ENCODE measurements around the gene HTATIP2.
"Not testable (repeated sequence)": the region's sequence is repeated elsewhere in the genome, so short reads cannot be mapped to it uniquely, and the experiment has no call there.

The HTATIP2 gene

GRCh38 chr11:20363500-20364340, at the start of gene HTATIP2:
Gene HTATIP2 (plus strand): TSS chr11:20363714. CDS start chr11:20364238, 524 bp downstream.
- DNase-seq, result peak; percentile 15

DNA sequence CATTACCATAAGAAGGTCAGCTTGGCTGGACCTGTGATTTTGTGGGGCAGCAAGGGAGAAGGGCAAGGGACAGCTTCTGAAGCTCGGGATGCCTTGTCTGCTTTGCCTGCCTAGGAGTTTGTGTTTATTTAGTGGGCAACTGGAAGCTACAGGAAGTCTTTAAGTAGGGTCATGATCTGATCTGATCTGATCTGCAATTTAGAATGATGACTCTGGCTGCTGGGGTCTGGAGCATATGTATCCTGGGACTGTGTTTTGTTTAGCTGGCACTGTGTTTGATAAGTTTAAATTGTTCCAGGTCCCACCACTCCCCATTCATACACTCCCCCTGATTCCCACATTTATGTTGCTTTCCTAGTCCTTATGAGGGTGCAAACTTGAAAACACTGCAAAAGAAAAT, 47.7 kb upstream of the HTATIP2 start:
- DNase-seq, result no peak

- DNase-seq, result no peak
Measured at GRCh38 chr11:20321177-20321576, 42.3 kb upstream of the HTATIP2 start.

DNA sequence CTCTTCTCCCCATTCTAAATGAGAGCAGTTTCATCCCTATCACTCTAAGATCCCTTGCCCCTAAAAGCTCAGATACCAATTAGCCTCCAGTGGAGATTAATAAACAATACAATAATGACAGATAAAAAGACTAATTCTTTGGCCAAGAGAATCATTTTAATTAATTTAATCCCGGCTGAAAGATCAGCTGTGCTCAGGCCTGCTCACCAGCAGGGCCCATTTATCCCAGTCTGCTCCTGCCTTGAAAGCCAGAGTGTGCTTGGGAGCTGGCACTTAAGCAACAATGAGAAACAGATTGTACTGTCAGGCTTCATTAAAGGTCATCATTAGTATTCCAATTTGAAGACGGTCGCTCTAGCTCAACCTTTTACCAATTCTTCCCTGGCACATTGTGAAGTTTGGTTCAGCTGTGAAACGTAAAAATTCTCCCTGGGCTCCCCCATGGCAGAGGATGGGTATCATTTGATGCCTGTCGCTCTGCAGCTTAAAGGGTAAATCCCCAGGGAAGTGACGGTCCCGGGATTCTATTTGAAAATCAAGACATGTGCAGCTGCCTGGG, 36.1 kb upstream of the HTATIP2 start:
- no peak for DNase-seq

- no peak for DNase-seq
Measured at GRCh38 chr11:20336056-20336455, 27.5 kb upstream of the HTATIP2 start.

GRCh38 chr11:20337526-20338154, 25.9 kb upstream of the HTATIP2 start:
- DNase-seq, result peak; percentile 13

DNA sequence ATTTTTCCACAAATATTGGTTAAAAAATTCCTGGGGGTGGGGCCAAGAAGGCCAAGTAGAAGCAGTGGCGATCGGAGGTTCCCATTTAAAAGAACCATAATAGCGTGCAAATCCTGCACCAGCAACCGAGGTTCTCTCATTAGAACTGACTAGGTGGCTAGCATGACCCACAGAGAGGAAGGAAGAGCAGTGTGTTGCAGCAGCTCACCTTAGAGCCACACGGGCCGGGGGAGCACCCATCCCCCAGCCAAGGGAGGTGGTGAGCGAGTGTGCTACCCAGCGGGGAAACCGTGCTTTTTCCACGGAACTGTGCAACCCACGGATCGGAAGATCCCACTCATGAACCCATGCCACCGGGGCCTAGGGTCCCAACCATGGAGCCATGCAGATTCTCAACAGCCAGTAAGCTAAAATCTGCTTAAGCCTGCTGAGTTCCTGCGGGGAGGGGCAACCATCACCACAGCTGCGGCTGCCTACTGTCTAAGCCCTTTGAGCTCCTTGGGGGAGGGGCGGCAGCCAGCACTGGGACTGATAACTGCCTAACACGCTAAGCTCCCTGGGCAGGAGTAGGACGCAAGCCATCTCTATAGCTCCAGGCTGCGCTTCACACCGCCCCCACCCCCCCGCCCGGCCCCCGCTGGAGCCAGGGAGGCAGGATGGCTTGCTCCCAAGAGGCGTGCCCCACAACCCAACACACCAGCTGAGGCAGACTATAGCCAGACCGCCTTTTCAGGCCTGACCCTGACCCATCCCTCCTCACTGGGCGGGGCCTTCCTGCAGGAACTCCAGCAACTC, 21.0 kb upstream of the HTATIP2 start:
- DNase-seq, result no peak

DNA sequence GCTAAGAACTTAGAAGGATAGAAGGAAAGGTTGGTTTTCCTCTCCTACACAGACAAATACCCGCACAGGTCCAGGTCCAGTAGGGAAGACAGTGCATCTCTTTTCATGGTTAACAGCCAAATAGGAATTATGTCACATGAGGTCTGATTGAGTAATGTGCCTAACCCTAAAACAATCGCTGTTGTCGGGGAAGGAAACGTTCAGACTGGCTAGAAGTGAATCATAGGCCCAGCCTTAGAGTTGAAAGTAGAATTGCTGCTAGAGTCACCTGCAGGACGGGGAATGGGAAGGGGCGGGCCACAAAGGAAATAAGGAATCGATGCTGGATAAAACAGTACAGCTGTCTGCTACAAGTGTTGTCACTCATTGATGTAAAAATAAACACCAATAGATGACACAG, 12.4 kb upstream of the HTATIP2 start:
- no peak for DNase-seq

DNA sequence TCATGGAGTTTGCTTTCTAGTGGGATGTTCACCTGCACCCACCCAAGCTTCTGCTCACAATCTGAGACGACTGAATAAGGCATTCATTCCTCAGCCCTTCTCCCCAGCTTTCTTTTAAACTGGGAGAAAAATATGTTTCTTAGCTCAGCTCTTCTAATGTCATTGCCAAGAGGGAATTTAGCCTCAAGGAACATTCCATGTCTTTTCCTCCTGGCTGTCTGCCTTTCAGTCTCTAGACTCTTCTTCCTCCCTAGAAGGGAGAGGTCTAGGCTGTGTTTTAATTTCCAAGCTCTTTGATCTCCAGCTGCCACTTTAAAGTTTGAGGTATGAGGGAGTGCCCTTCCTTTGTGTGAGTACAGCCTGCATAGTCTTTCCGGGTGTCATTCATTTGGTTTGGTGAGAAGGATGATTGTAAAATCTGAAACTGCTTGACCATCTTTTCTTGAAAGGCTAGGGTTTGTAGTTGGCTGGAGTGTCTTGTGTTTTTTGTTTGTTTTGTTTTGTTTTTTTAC, 11.7 kb upstream of the HTATIP2 start:
- no peak for DNase-seq

DNA sequence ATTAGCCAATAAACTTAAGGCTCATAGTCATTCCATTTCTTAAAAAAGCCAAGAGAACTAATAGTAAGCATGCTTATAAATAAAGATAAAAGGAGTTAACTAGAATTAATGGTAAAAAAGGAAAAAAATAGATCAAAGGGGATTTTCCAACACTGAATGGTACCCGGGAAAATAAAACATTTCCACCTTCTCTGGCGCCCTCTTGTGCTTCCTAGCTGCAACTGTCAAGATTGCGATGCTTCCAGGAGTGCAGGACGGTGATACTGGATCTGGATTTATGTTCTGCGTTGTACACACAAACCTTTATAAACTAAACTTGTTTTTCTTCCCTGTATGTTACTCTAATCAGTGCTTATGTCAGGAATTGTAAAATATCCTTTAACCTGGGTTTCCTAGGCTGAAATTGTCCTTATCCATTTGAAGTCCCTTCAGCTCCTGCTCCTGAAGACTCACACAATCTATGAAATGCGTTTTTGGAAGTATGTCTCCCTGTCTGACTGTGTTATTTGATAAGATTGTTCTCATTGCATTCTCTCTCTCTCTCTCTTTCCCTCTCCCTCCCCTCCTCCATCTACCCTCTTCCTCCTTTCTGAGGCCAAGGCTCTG, 9.6 kb upstream of the HTATIP2 start:
- no peak for DNase-seq

- peak; percentile 2 for DNase-seq
Measured at GRCh38 chr11:20355221-20356219, 8.0 kb upstream of the HTATIP2 start.

DNA sequence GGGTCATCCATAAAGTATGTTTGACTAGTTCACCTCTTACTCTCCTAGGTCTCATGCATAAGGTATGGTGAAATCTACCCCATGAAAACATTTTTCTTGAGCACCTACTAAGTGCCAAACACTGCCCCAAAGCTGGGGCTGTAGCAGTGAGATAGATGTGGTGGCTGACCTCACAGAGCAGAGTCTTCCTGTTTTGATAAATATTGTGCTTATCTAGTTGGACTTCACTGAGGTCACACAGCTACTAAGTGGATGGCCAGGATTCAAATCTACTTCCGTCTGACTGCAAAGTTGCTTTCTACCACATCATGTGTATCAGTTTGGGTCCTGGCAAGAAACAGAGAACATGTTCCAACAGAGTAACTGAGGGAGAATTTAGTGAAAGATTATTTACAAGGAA, 6.4 kb upstream of the HTATIP2 start:
- DNase-seq, result no peak

DNA sequence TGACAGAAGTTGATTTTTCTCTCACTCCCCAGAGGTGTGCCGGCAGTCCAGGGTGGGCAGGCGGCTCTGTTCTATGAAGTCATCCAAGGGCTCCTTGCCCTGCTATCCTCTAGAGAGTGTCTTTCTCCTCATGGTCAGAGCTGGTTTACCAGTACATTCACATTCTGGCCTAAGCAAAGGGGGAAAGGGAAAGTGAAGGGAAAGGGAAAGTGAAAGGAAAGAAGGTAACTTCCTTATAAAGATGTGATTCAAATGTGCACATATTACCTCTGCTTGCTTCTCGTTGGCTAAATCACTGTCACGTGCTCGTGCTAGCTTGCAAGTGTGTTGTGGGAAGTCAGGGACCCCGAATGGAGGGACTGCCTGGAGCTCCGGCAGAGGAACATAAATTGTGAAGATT, 2.9 kb upstream of the HTATIP2 start:
- no peak for DNase-seq

DNA sequence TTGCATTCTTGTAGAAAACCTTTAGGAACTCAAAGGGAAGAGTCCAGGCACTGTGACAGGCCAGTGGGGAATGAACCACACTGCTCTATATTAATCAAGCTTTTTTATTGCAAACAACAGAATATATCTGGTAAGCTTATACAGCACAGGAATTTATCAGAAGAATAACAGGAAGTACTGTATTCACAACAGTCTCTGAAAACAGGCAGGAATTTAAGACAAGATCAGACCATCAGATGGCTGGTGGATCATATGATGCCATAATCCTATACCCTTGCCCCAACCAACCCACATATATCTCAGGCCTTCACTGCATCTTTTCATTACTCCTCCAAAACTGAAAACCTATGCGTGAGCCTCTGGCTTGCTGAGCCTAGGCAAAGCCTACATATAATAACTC, 1.0 kb upstream of the HTATIP2 start:
- DNase-seq, result no peak

DNA sequence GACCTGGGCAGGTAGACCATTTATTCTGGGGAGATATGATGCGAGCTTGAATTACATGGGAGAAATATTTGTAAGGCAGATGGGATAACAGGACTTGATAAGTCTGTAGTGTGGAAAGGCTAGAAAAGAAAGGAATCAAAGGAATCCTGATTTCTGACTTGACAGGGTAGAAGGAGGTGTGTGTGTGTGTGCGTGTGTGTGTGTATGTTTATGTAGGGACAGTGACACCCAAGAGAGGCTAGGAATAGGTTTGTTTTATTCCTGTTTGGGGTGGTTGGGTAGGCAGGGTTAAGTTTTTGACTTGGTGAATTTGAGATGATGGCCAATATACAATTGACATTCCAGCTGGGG, 390 bp upstream of the HTATIP2 start:
- no peak for DNase-seq

DNA sequence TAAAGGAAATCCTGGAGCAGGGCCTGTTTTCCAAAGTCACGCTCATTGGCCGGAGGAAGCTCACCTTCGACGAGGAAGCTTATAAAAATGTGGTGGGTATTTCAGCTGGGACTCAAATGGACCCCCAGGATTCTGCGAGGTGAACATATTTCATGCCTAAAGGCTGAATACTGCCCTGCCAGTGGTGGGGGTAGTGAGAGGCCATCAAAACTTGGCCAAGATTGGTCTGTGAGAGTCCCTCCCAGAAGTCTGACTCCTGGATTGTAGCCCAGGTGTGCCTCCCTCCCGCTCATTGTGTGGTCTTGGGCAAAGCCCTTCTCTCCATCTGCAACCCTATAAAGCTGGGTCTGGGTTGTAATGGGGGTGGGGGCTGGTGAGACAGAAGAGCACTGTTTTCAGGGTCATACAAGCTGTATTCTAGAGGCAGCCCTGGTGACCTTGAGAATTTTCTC, 853 bp downstream of the HTATIP2 start:
- DNase-seq, result no peak

- DNase-seq, result not testable (repeated sequence)
Measured at GRCh38 chr11:20365465-20365864, 2.0 kb downstream of the HTATIP2 start.

- no peak for DNase-seq
Measured at GRCh38 chr11:20367313-20367948, 3.9 kb downstream of the HTATIP2 start.

GRCh38 chr11:20368438-20368837, 4.9 kb downstream of the HTATIP2 start:
- no peak for DNase-seq

DNA sequence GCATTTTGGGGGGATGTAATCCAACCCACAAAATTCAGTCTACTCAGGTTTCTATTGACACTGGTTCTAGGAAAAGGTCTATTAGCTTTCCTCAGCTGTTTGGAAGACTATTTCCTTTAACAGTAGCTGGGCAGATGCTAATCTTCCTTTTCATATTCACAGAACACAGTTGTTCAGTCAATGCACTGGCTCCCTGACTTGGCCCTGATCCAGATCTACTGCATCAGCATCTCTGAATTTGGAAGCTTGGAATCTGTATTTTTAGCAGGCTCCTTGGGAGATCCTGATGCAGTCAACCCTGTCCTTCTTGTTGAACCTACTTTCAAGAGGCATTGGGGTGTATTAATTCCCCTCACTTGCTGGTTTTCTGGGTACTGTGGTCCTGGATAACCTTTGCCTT, 6.3 kb downstream of the HTATIP2 start:
- DNase-seq, result no peak

DNA sequence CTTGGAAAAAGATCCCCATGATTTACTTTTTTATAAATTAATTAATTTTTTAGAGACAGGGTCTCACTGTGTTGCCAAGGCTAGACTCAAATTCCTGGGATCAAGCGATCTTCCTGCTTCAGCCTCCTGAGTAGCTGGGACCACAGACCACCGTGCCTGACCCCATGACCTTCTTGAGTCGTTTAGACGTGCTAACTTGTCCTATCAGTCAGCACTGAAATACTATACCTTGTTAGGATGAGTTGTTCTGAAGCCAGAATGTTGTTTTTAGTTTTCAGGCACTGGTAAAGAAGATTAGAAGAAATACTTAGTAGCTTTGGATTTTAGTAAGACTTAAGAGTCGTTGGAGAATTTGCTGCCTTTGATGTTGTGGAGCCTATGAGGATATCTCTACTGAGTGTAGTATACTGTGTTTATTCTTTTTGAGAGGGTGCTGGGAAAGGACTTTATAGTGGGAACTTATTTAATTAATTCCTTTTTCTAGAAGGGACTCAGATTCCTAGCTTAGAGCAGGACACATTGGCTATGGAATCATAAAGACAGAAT, 8.6 kb downstream of the HTATIP2 start:
- DNase-seq, result no peak

All from NCI-H510A (cell line).